GM23338 (cell line): ENCODE measurements around the gene CNPY2. TPM values are rescaled to one million over a fixed set of nuclear protein-coding genes. Genes with fewer than 3 reads are reported as not detected.

ENCODE experiments used
- ATAC-seq: fragments of 200-7000 bp; cut with Tn5 transposase; 3 replicates; pipeline ENCODE4 v1.9.1; 2020
- DNase-seq: peaks from one replicate; pipeline ENCODE4 v3.0.0-alpha.2; 2015; ENCODE audit warnings: low spot score
- H2AFZ ChIP-seq: fragments of 200-600 bp; sonication (generic); 2 replicates; pipeline ENCODE4 v1.8.0; 2016; ENCODE audit warnings: antibody characterized with exemption, mild to moderate bottlenecking, moderate library complexity
- H3F3A ChIP-seq: fragments of 200-600 bp; sonication (generic); replicated peaks from 2 replicates; pipeline ENCODE4 v1.8.0; 2017; ENCODE audit warnings: antibody characterized with exemption, mixed run types, low read depth
- H3K27ac ChIP-seq: fragments of 200-600 bp; sonication (generic); 2 replicates; pipeline ENCODE4 v1.6.1; 2016; ENCODE audit warnings: low read depth
- H3K27me3 ChIP-seq: fragments of 200-600 bp; sonication (generic); 2 replicates; pipeline ENCODE4 v1.8.0; 2016; ENCODE audit warnings: mild to moderate bottlenecking, mixed run types, moderate library complexity; ENCODE audit not compliant: insufficient read depth
- H3K36me3 ChIP-seq: fragments of 200-600 bp; sonication (generic); 2 replicates; pipeline ENCODE4 v1.8.0; 2016; ENCODE audit warnings: mild to moderate bottlenecking; ENCODE audit not compliant: insufficient read depth
- H3K4me1 ChIP-seq: fragments of 200-600 bp; sonication (generic); 2 replicates; pipeline ENCODE4 v1.8.0; 2016; ENCODE audit warnings: mild to moderate bottlenecking, moderate library complexity; ENCODE audit not compliant: insufficient read depth
- H3K4me2 ChIP-seq: fragments of 200-600 bp; sonication (generic); 2 replicates; pipeline ENCODE4 v1.7.1; 2017; ENCODE audit warnings: mixed run types
- H3K4me3 ChIP-seq: fragments of 200-600 bp; sonication (generic); 2 replicates; pipeline ENCODE4 v1.6.1; 2016; ENCODE audit warnings: mixed run types
- H3K79me2 ChIP-seq: fragments of 200-600 bp; sonication (generic); replicated peaks from 2 replicates; pipeline ENCODE4 v1.8.0; 2017; ENCODE audit warnings: mild to moderate bottlenecking; ENCODE audit not compliant: insufficient read depth
- H3K9me2 ChIP-seq: fragments of 200-600 bp; sonication (generic); 2 replicates; pipeline ENCODE4 v1.8.0; 2017; ENCODE audit not compliant: insufficient read depth
- H4K20me1 ChIP-seq: fragments of 200-600 bp; sonication (generic); replicated peaks from 2 replicates; pipeline ENCODE4 v1.8.0; 2017; ENCODE audit warnings: mild to moderate bottlenecking; ENCODE audit not compliant: insufficient read depth
- H3K27ac Mint-ChIP-seq: 2 replicates; pipeline ENCODE4 v1.8.0; 2020; ENCODE audit warnings: inconsistent platforms, mild to moderate bottlenecking, moderate library complexity, mixed read lengths
- H3K27me3 Mint-ChIP-seq: 3 replicates; pipeline ENCODE4 v1.8.0; 2022; ENCODE audit warnings: low read depth, mild to moderate bottlenecking, moderate library complexity, mixed read lengths, inconsistent platforms; ENCODE audit not compliant: insufficient read depth, poor library complexity
- H3K36me3 Mint-ChIP-seq: 3 replicates; pipeline ENCODE4 v1.8.0; 2021; ENCODE audit warnings: low read depth, mild to moderate bottlenecking, inconsistent platforms, moderate library complexity, mixed read lengths
- H3K4me1 Mint-ChIP-seq: 3 replicates; pipeline ENCODE4 v1.8.0; 2020; ENCODE audit warnings: mild to moderate bottlenecking, inconsistent platforms, mixed read lengths
- H3K4me3 Mint-ChIP-seq: 3 replicates; pipeline ENCODE4 v1.8.0; 2021; ENCODE audit warnings: moderate library complexity, mild to moderate bottlenecking, inconsistent platforms, mixed read lengths
- H3K9me3 Mint-ChIP-seq: 3 replicates; pipeline ENCODE4 v1.8.0; 2020; ENCODE audit warnings: moderate library complexity, mild to moderate bottlenecking, inconsistent platforms, mixed read lengths
- ETS1 ChIP-seq: IDR thresholded peaks from 2 replicates; pipeline ENCODE4 v1.6.1; 2016; ENCODE audit warnings: antibody characterized with exemption
- EZH2 ChIP-seq: fragments of 200-600 bp; sonication (generic); IDR thresholded peaks from one replicate; pipeline ENCODE4 v1.8.0; 2017; ENCODE audit warnings: antibody characterized with exemption, mild to moderate bottlenecking, low read depth; ENCODE audit not compliant: unreplicated experiment
- EZH2phosphoT487 ChIP-seq: fragments of 200-600 bp; sonication (generic); IDR thresholded peaks from one replicate; pipeline ENCODE4 v1.8.1; 2018; ENCODE audit warnings: antibody characterized with exemption; ENCODE audit not compliant: unreplicated experiment
- NANOG ChIP-seq: IDR thresholded peaks from 2 replicates; pipeline ENCODE4 v1.6.1; 2016; ENCODE audit warnings: antibody characterized with exemption, borderline replicate concordance
- POLR2AphosphoS5 ChIP-seq: IDR thresholded peaks from 2 replicates; pipeline ENCODE4 v1.6.1; 2016; ENCODE audit warnings: antibody characterized with exemption, low read depth
- ZNF114 ChIP-seq: fragments of 250-450 bp; sonication (Bioruptor Pico); IDR thresholded peaks from 2 replicates; pipeline ENCODE4 v1.5.0; 2020; ENCODE audit warnings: mild to moderate bottlenecking, moderate library complexity
- ZNF331 ChIP-seq: fragments of 250-450 bp; sonication (Bioruptor Pico); IDR thresholded peaks from 2 replicates; pipeline ENCODE4 v1.5.0; 2020; ENCODE audit warnings: low read depth, mild to moderate bottlenecking, moderate library complexity
- ZNF462 ChIP-seq: fragments of 250-450 bp; sonication (Bioruptor Pico); IDR thresholded peaks from 2 replicates; pipeline ENCODE4 v1.5.0; 2020; ENCODE audit warnings: mild to moderate bottlenecking, moderate library complexity
- polyA plus RNA-seq: library from polyadenylated mRNA; unstranded; fragments of >200 nt; fragmentation: Nextera tagmentation; extraction: Ambion mirVana; gene quantifications from 2 replicates; pipeline ENCODE4 v1.2.1, GENCODE V29; 2016
- total RNA-seq: library from RNA; depleted of rRNA; stranded (reverse); fragments of >200 nt; shearing (Covaris generic); gene quantifications from 2 replicates; pipeline ENCODE4 v1.2.3, GENCODE V29; 2014

The CNPY2 gene
- total and polyA plus RNA-seq, 2 experiments from 2014 or later, result 119 to 316 TPM

GRCh38 chr12:56326126-56326525 lies 10.3 kb upstream of the CNPY2 start (continued):
- TF ChIP-seq ZNF462 (no peak), ZNF331 (CRISPR knock-in tag) (no peak), ETS1 (no peak), EZH2phosphoT487 (no peak)

- no peak overlapping the region for H3K4me3 ChIP-seq
- DNase-seq (no peak), ATAC-seq (no peak)
- Mint-ChIP-seq H3K36me3 (peaks cover 18% of the 10 kb centered on the region), H3K4me3 (no peak overlapping the region), H3K27ac (no peak overlapping the region), H3K4me1 (no peaks in the 10 kb centered on the region), H3K9me3 (no peaks in the 10 kb centered on the region), H3K27me3 (peaks cover 6% of the 10 kb centered on the region)
- H3K4me2 ChIP-seq, result no peak overlapping the region
- no peak overlapping the region for H2AFZ ChIP-seq
- no peaks in the 10 kb centered on the region for H3K36me3 ChIP-seq
- H3K27ac ChIP-seq, result no peak overlapping the region
- no peaks in the 10 kb centered on the region for H3K9me2 ChIP-seq
- no peaks in the 10 kb centered on the region for H3K4me1 ChIP-seq
- H4K20me1 ChIP-seq, result no peaks in the 10 kb centered on the region
- no peaks in the 10 kb centered on the region for H3F3A ChIP-seq
- no peaks in the 10 kb centered on the region for H3K79me2 ChIP-seq
- no peaks in the 10 kb centered on the region for H3K27me3 ChIP-seq
- TF ChIP-seq NANOG, result no peak
- TF ChIP-seq POLR2AphosphoS5, result no peak
- TF ChIP-seq ETS1, result no peak
- TF ChIP-seq ZNF114 (CRISPR knock-in tag), result no peak
- no peak for TF ChIP-seq EZH2
- TF ChIP-seq ZNF462, result no peak
Observed at GRCh38 chr12:56324206-56324605, 8.4 kb upstream of the CNPY2 start.
